ENCODE measurements around the gene GNLY.

DNA sequence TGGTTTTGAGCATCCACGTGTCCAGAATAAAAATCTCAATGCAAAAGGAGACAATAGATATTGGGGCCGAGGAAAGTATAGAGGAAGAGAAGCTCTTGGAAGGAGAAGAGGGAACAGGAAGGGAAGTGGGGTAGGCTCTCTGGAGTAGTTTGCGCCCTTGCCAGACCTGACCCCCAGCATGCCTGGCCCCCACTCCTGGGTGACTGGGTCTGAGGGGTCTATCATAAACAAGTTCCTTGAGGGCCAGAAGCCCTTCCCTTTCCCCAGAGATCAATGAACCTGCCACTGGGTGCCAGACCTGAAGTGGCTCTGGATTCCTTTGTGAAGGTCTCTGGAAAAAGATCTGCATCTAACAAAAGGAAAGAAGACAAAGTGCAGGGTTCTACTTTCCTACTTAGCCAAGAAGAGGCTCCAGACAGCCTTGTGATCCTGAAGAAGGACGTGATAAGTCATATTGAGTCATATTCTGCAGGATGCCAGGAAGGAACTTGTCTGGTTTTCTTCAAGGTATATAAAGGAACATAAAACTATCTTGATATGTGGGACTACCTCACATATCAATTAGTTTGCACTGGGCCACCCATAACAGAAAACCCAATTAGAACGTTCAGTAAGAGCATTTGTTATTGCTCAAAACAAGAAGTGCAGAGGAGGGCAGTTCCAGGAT lies 40.9 kb downstream of the GNLY start:
- TF ChIP-seq, protein P1, sequence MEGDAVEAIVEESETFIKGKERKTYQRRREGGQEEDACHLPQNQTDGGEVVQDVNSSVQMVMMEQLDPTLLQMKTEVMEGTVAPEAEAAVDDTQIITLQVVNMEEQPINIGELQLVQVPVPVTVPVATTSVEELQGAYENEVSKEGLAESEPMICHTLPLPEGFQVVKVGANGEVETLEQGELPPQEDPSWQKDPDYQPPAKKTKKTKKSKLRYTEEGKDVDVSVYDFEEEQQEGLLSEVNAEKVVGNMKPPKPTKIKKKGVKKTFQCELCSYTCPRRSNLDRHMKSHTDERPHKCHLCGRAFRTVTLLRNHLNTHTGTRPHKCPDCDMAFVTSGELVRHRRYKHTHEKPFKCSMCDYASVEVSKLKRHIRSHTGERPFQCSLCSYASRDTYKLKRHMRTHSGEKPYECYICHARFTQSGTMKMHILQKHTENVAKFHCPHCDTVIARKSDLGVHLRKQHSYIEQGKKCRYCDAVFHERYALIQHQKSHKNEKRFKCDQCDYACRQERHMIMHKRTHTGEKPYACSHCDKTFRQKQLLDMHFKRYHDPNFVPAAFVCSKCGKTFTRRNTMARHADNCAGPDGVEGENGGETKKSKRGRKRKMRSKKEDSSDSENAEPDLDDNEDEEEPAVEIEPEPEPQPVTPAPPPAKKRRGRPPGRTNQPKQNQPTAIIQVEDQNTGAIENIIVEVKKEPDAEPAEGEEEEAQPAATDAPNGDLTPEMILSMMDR (IDR thresholded peaks at IDR 0.05; ENCODE audit: low read depth, low read length) = no peak
- TF ChIP-seq POLR2A (IDR thresholded peaks at IDR 0.05; ENCODE audit: extremely low read depth, insufficient read length) (no peak), MYC (IDR thresholded peaks at IDR 0.05; ENCODE audit: low read depth, low read length) (no peak)
